K562 (cell line): ENCODE data around the gene ABCF3. TPM values are rescaled to one million over a fixed set of nuclear protein-coding genes. Genes with fewer than 3 reads are reported as not detected.

ENCODE experiments used
- ATAC-seq: fragments of 200-7000 bp; cut with Tn5 transposase; 3 replicates; pipeline ENCODE4 v1.9.1; 2020; ENCODE audit warnings: moderate library complexity
- BruUV-seq: library from RNA; stranded (reverse); fragments of 400-500 nt; replicated peaks from 2 replicates; lab custom pipeline; 2021; lab: Mats Ljungman, UMichigan
- CTCF ChIA-PET: fragments of 300-600 bp; formaldehyde crosslinking; extraction: SDS; loops from one replicate; lab custom pipeline; 2021; ENCODE audit warnings: low intra/inter-chr PET ratio; lab: Yijun Ruan, JAX
- POLR2A ChIA-PET: fragments of 300-600, 350-650 bp; sonication (Branson Sonifier 250); formaldehyde crosslinking; extraction: SDS; loops from one replicate; lab custom pipeline; 2021; ENCODE audit warnings: antibody characterized with exemption, inconsistent platforms; lab: Yijun Ruan, JAX
- DNase-seq, 4 experiments: peaks; one replicate each; pipeline versions ENCODE4 v3.0.0 to v3.0.0-alpha.2; 2011 to 2018; ENCODE audit warnings: low spot score in 3 of 4, mixed read lengths in 3 of 4; ENCODE audit errors: extremely low read depth in 1 of 4
- FAIRE-seq: peaks from 2 replicates; lab custom pipeline; 2011; peaks lifted over from hg19 to GRCh38; lab: Jason Lieb, UNC
- H2AFZ ChIP-seq: 2 replicates; pipeline ENCODE4 v1.6.0; 2011; ENCODE audit warnings: low read depth, low read length, control low read depth, inconsistent platforms
- H3K27ac ChIP-seq: fragments of 200-600 bp; 3 replicates; pipeline ENCODE4 v1.8.0; 2011; ENCODE audit warnings: low read depth, mild to moderate bottlenecking, control low read depth, inconsistent platforms, low read length, moderate library complexity, mixed read lengths; ENCODE audit errors: extremely low read depth
- H3K27me3 ChIP-seq, 2 experiments: fragments of 300-600 bp in 1 of 2; 2 replicates in 1 of 2; 3 replicates in 1 of 2; pipeline versions ENCODE4 v1.6.0 to v1.8.0; 2011; ENCODE audit warnings: inconsistent platforms in 2 of 2, low read length in 2 of 2, mild to moderate bottlenecking in 1 of 2, mixed read lengths in 1 of 2, moderate library complexity in 1 of 2; ENCODE audit not compliant: control insufficient read depth in 2 of 2, insufficient read depth in 2 of 2
- H3K36me3 ChIP-seq: fragments of 300-600 bp; 3 replicates; pipeline ENCODE4 v1.8.0; 2011; ENCODE audit warnings: mild to moderate bottlenecking, low read length, inconsistent platforms; ENCODE audit not compliant: control insufficient read depth, insufficient read depth
- H3K4me1 ChIP-seq, 2 experiments: fragments of 200-600 bp in 1 of 2; replicated peaks in 1 of 2; 2 replicates in 1 of 2; 3 replicates in 1 of 2; pipeline versions ENCODE4 v1.5.1 to v1.8.0; 2011; ENCODE audit warnings: inconsistent platforms in 2 of 2, low read length in 2 of 2, mild to moderate bottlenecking in 1 of 2, mixed read lengths in 1 of 2, moderate library complexity in 1 of 2; ENCODE audit not compliant: control insufficient read depth in 2 of 2, insufficient read depth in 2 of 2
- H3K4me2 ChIP-seq: 2 replicates; pipeline ENCODE4 v1.6.1; 2011; ENCODE audit warnings: low read length, control low read depth, inconsistent platforms, mixed read lengths; ENCODE audit not compliant: insufficient read depth
- H3K4me3 ChIP-seq: fragments of 200-600 bp; sonication (generic), shearing (Covaris generic); 2 replicates; pipeline ENCODE4 v1.5.1; 2016; ENCODE audit warnings: control low read depth, inconsistent platforms
- H3K79me2 ChIP-seq: fragments of 200-600 bp; 3 replicates; pipeline ENCODE4 v1.8.0; 2011; ENCODE audit warnings: low read length, inconsistent platforms; ENCODE audit not compliant: control insufficient read depth, insufficient read depth
- H3K9ac ChIP-seq, 2 experiments: 2 replicates each; pipeline versions ENCODE4 v1.6.0 to v1.6.1; 2011; ENCODE audit warnings: low read depth in 2 of 2, low read length in 2 of 2, control low read depth in 1 of 2, inconsistent platforms in 1 of 2, mild to moderate bottlenecking in 1 of 2, mixed read lengths in 1 of 2; ENCODE audit not compliant: insufficient read depth in 1 of 2
- H3K9me1 ChIP-seq: one replicate; pipeline ENCODE4 v1.6.0; 2011; ENCODE audit warnings: inconsistent platforms, mild to moderate bottlenecking, low read length, moderate library complexity; ENCODE audit not compliant: control insufficient read depth, insufficient read depth
- H3K9me3 ChIP-seq: replicated peaks from 2 replicates; pipeline ENCODE4 v1.5.1; 2011; ENCODE audit warnings: low read depth, low read length, inconsistent platforms; ENCODE audit not compliant: control insufficient read depth, insufficient read depth
- H4K20me1 ChIP-seq: replicated peaks from 2 replicates; pipeline ENCODE4 v1.6.1; 2011; ENCODE audit warnings: low read length, inconsistent platforms, mixed read lengths; ENCODE audit not compliant: control insufficient read depth, insufficient read depth
- RBM25 ChIP-seq: fragments of 200-400 bp; formaldehyde crosslinking; IDR thresholded peaks from 2 replicates; pipeline ENCODE4 v1.6.1; 2018; ENCODE audit warnings: low read length, low read depth, moderate library complexity; ENCODE audit not compliant: severe bottlenecking
- TGIF2 ChIP-seq: sonication (generic); formaldehyde crosslinking; IDR thresholded peaks from 2 replicates; pipeline ENCODE4 v1.8.1; 2022; ENCODE audit warnings: mild to moderate bottlenecking, missing genetic modification reagents, moderate library complexity
- ZNF780A ChIP-seq: fragments of 250-450 bp; sonication (Bioruptor Pico); IDR thresholded peaks from 2 replicates; pipeline ENCODE4 v1.5.0; 2021; ENCODE audit warnings: mild to moderate bottlenecking
- WGBS: fragments of 100-300 bp; shearing (Covaris generic); methylation state at CpG from one replicate; pipeline ENCODE4 v1.1.6; 2016; ENCODE audit warnings: low coverage, mixed read lengths; ENCODE audit not compliant: insufficient coverage; ENCODE audit errors: missing lambda C conversion rate; 5-methylcytosine and 5-hydroxymethylcytosine counted together
- in situ Hi-C: fragments of 300-500 bp; cut with MboI; formaldehyde crosslinking; loops from 4 replicates; pipeline ENCODE4 v1.15.0; 2018; ENCODE audit warnings: inconsistent platforms, mixed read lengths
- intact Hi-C: fragments of 100-400 bp; cut with micrococcal nuclease; formaldehyde crosslinking; loops from 2 replicates; pipeline ENCODE4 v1.14.2; 2022
- polyA plus RNA-seq, 8 experiments: library from polyadenylated mRNA; depleted of rRNA in 4 of 8; stranded (reverse) in 5 of 8; unstranded in 3 of 8; fragments of >200 nt; fragmentation: Nextera tagmentation in 2 of 8; fragmentation: Illumina TruSeq in 1 of 8; extraction: Ambion mirVana in 2 of 8; extraction: Trizol in 1 of 8; gene quantifications; 2 replicates each; pipeline versions ENCODE4 v1.2.1 to v1.2.3, GENCODE V29; 2011 to 2014; ENCODE audit warnings: inconsistent platforms in 1 of 8, missing spikeins in 1 of 8
- total RNA-seq, 7 experiments: library from RNA; depleted of rRNA in 6 of 7; stranded (reverse); fragments of >200 nt in 6 of 7; fragmentation: Illumina TruSeq in 2 of 7; extraction: Trizol in 2 of 7; gene quantifications; 2 replicates each; pipeline versions ENCODE4 v1.2.1 to v1.2.3, GENCODE V29; 2011 to 2021; ENCODE audit warnings: low replicate concordance in 1 of 7
- TF ChIP-seq, protein P1 (sequence below): fragments of 200-800 bp; sonication (Bioruptor generic); IDR thresholded peaks from 2 replicates; pipeline ENCODE4 v1.6.1; 2016; ENCODE audit warnings: missing genetic modification characterization, missing compliant biosample characterization

The ABCF3 gene
- total and polyA plus RNA-seq, 9 of the 15 experiments (the other 6 are each of a cell fraction or from before 2014, with no cell fraction given): 6.7 to 77.9 (median 45.1) TPM

GRCh38 chr3:184158404-184158803, 27.6 kb upstream of the ABCF3 start:
- in situ Hi-C loops: no loop called here

GRCh38 chr3:184160456-184160855, 25.5 kb upstream of the ABCF3 start:
- TF ChIP-seq, protein P1, sequence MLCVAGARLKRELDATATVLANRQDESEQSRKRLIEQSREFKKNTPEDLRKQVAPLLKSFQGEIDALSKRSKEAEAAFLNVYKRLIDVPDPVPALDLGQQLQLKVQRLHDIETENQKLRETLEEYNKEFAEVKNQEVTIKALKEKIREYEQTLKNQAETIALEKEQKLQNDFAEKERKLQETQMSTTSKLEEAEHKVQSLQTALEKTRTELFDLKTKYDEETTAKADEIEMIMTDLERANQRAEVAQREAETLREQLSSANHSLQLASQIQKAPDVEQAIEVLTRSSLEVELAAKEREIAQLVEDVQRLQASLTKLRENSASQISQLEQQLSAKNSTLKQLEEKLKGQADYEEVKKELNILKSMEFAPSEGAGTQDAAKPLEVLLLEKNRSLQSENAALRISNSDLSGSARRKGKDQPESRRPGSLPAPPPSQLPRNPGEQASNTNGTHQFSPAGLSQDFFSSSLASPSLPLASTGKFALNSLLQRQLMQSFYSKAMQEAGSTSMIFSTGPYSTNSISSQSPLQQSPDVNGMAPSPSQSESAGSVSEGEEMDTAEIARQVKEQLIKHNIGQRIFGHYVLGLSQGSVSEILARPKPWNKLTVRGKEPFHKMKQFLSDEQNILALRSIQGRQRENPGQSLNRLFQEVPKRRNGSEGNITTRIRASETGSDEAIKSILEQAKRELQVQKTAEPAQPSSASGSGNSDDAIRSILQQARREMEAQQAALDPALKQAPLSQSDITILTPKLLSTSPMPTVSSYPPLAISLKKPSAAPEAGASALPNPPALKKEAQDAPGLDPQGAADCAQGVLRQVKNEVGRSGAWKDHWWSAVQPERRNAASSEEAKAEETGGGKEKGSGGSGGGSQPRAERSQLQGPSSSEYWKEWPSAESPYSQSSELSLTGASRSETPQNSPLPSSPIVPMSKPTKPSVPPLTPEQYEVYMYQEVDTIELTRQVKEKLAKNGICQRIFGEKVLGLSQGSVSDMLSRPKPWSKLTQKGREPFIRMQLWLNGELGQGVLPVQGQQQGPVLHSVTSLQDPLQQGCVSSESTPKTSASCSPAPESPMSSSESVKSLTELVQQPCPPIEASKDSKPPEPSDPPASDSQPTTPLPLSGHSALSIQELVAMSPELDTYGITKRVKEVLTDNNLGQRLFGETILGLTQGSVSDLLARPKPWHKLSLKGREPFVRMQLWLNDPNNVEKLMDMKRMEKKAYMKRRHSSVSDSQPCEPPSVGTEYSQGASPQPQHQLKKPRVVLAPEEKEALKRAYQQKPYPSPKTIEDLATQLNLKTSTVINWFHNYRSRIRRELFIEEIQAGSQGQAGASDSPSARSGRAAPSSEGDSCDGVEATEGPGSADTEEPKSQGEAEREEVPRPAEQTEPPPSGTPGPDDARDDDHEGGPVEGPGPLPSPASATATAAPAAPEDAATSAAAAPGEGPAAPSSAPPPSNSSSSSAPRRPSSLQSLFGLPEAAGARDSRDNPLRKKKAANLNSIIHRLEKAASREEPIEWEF (CRISPR knock-in tag): no peak
- no TSS peak for BruUV-seq
- Histone ChIP-seq H3K79me2 (peaks cover 55% of the 10 kb centered on the region), H3K9ac (peak overlapping the region in 1 of 2 experiments; percentile 81; a peak in 2 of 4 replicates), H3K27me3 (no peaks in the 10 kb centered on the region), H3K27ac (0 out of 3 replicates have a peak overlapping the region, but pooled peaks have one; percentile 28), H3K4me2 (no peak overlapping the region), H4K20me1 (no peaks in the 10 kb centered on the region; the same call in 1 of the 2 replicates), H2AFZ (no peak overlapping the region), H3K9me3 (no peaks in the 10 kb centered on the region), H3K9me1 (no peaks in the 10 kb centered on the region), H3K4me3 (no peak overlapping the region), H3K4me1 (peaks cover 21 to 22% of the 10 kb centered on the region in 2 experiments; a peak in 4 of 5 replicates), H3K36me3 (peaks cover 40% of the 10 kb centered on the region; the same call in 2 of the 3 replicates)
- CTCF ChIA-PET: no interaction called here
- ATAC-seq (no peak), DNase-seq (peak in 1 of 4 experiments; percentile 39), FAIRE-seq (no peak)
- POLR2A ChIA-PET: interaction anchor here (0.8 to 1.0 kb wide), 2 partner anchors 8 to 20 kb away, joined by 3 read pairs; no protein-coding TSS in a partner anchor
- 17% methylated on average over 2 of the region's 2 CpGs for WGBS
- in situ Hi-C loops: no loop called here
- intact Hi-C loops: no loop called here

More at GRCh38 chr3:184158404-184158803, 27.6 kb upstream of the ABCF3 start:
- peak overlapping the region in 1 of 2 experiments; percentile 1; a peak in 1 of 4 replicates for H3K9ac ChIP-seq
- ChIA-PET CTCF (interaction anchor here (0.5 kb wide), 1 partner anchor 92 kb away, joined by 4 read pairs; no protein-coding TSS in a partner anchor), POLR2A (interaction anchor here (0.7 to 4.2 kb wide), 2 partner anchors 14 to 15 kb away, joined by 3 to 27 read pairs; no protein-coding TSS in a partner anchor)
- peak; percentile 72 for TF ChIP-seq RBM25
- no peak for TF ChIP-seq TGIF2 (CRISPR knock-in tag)
- no peak for TF ChIP-seq ZNF780A (CRISPR knock-in tag)
- H4K20me1 ChIP-seq: no peaks in the 10 kb centered on the region; the same call in 1 of the 2 replicates
- H3K9me3 ChIP-seq: no peaks in the 10 kb centered on the region
- BruUV-seq: no TSS peak
- 77% methylated on average over 4 of the region's 4 CpGs for WGBS
- peaks cover 55% of the 10 kb centered on the region for H3K79me2 ChIP-seq
- no peak for FAIRE-seq
- no peak overlapping the region for H2AFZ ChIP-seq
- H3K36me3 ChIP-seq: peaks cover 20% of the 10 kb centered on the region; the same call in 1 of the 3 replicates
- H3K9me1 ChIP-seq: no peaks in the 10 kb centered on the region
- no peak for DNase-seq
- ATAC-seq: no peak
- peak overlapping the region; percentile 8; the same call in 1 of the 3 replicates for H3K27ac ChIP-seq
- no peak overlapping the region for H3K4me3 ChIP-seq
- H3K27me3 ChIP-seq: no peaks in the 10 kb centered on the region
- H3K4me2 ChIP-seq: no peak overlapping the region
- H3K4me1 ChIP-seq: peaks cover 29 to 30% of the 10 kb centered on the region in 2 experiments; a peak in 4 of 5 replicates
- intact Hi-C loops: no loop called here
